WI38 (cell line): ENCODE data around the gene TXNIP.

Experiments
- H3K4me3 ChIP-seq: 2 replicates; pipeline ENCODE4 v1.5.1; 2011; ENCODE audit warnings: low read depth, mild to moderate bottlenecking, control low read depth, low read length
- TF ChIP-seq, protein P1 (sequence below): IDR thresholded peaks from 2 replicates; pipeline ENCODE4 v1.5.1; 2012; ENCODE audit warnings: low read depth, mild to moderate bottlenecking, control low read depth, low read length

TXNIP gene

DNA sequence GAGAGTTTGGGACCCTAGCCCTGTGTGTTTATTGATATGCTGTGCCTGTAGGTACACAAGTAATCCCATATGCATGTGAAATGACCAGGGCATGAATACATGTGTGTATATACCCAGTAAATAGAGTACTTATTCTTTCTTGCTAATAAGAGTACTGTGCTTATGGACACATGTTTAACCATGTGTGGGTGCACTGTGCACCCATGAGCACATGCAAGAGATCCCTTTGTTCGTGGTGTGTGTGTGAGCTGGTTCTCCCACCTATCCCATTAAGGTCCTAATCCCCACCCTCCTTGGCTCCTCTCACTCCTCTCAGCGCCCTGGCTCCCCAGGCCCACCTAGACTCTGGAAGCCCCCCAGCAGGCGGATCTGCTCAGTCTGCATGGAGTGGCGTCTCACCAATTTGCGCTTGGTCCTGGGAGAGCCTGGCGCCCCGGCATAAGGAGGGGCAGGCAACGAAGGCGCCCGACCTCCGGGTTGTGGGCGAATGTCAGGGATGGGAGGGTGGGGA lies 36.4 kb downstream of the TXNIP start:
- TF ChIP-seq, protein P1, sequence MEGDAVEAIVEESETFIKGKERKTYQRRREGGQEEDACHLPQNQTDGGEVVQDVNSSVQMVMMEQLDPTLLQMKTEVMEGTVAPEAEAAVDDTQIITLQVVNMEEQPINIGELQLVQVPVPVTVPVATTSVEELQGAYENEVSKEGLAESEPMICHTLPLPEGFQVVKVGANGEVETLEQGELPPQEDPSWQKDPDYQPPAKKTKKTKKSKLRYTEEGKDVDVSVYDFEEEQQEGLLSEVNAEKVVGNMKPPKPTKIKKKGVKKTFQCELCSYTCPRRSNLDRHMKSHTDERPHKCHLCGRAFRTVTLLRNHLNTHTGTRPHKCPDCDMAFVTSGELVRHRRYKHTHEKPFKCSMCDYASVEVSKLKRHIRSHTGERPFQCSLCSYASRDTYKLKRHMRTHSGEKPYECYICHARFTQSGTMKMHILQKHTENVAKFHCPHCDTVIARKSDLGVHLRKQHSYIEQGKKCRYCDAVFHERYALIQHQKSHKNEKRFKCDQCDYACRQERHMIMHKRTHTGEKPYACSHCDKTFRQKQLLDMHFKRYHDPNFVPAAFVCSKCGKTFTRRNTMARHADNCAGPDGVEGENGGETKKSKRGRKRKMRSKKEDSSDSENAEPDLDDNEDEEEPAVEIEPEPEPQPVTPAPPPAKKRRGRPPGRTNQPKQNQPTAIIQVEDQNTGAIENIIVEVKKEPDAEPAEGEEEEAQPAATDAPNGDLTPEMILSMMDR = no peak
- H3K4me3 ChIP-seq = peak overlapping the region; percentile 67

DNA sequence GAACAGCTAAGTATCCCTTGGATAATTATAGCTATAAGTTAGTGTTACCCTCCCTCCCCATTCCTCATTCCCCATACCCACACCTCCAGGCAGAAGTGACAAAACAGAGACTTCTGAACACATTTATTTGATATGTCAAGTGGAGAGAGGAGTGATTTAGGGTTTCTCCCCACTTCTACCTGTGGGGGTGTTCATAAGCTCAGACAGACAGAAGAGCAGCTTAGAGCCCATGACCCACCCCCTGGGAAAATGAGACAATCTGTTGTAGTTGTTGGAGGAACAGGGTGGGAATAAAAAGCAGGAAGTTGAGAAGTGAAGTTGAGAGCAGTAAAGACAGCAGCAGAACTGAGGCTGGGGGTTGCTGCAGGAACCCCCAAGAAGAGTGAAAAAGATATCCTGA lies 37.0 kb downstream of the TXNIP start:
- no peak overlapping the region for H3K4me3 ChIP-seq
- TF ChIP-seq, protein P1 = no peak

DNA sequence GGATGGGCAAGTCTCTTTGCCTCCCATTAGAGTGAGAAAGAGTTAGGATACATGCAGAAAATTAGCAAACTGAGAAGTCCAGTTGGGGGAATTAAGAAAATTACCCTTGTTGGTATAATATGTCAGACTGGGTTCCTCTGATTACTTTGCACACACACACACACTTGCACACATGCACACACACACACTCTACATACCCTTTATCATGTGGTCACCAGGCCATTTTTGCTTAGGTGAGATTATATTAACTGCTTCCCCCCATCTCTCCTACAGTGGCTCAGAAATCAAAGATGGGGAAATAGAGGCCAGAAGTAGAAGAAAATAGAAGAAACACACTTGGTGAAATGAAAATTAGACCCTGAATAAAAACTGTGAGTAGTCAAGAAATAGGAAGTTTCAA lies 37.6 kb downstream of the TXNIP start:
- TF ChIP-seq, protein P1 = no peak
- H3K4me3 ChIP-seq = no peak overlapping the region

DNA sequence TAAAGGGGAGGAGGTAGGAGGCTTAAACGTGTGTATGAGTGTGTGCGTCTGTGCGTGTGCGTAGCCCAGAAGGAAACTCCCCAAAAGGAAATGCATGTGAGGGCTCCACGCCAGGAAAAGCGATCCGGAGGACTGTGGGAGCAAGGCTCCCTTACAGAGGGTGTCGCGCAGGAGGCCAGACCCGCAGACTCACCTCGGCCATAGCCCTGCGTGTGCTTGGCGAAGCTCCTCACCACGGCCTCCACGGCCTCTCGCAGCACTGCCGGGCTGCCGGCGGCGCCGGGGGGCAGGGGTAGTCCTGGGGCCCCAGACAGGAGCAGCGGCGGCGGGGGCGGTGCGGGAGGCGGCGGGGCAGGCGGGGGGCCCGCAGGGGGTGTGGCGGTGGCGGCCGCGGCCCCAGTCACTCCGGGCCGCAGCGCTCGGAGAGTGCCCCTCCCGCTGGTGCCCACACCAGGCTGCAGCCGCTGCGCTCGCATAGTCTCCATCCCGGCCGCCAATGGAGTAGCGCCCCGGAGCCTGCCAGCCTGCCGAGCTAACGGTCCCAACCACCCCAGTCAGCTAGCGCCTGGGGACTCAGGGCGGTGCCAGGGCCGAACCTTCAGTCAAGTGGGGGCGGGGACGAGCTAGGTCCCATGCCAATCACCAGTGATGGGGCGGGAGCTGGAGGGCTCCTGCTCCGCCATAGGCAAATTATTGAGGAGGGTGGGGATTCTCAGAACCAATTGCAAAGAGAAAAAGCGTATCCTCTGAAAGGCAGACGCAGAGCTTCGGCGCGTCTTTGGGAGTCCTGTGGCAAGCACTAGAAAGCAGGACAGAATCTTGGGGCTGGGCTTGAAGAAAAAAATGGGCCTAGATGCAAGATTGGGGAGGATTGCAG lies 38.7 kb downstream of the TXNIP start, which contains the start of gene LIX1L:
Gene LIX1L (minus strand): TSS at position 575 of the 877 bp plus-strand sequence. CDS start 90 bp downstream, at position 485.
- peak within 1 kb of the TSS; percentile 80 for H3K4me3 ChIP-seq
- TF ChIP-seq, protein P1 = no peak

DNA sequence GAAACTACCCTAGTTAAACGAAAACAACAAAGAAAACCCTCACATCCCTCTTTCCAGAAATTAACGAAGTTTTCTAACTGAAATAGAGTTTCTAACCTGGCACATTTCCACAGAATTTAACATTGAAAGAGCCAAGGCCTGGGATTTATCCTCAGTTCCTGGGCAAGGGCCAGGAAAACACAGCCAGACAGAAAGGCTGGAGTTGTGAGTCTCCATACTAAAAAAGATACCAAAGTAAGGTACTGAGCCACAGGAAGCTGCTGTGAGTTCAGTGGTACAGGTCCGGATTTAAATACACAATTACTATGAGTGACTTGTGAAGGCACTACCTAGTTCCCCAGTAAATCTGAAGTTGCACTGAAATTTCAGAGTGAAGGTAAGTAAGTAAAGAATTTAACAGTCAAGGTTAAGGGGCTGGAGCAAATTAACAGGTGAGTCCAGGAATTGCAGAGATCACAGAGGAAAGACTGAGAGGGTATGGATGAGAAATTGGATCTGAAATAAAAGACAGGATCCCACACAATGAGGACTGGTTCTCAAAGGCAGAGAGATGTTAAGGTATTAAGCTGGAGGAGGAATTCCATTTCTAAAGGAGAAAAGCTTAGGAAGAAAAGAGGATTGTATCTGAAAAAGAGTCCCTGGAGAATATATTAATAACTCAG lies 39.5 kb downstream of the TXNIP start:
- H3K4me3 ChIP-seq = peak overlapping the region; percentile 80
- TF ChIP-seq, protein P1 = no peak

DNA sequence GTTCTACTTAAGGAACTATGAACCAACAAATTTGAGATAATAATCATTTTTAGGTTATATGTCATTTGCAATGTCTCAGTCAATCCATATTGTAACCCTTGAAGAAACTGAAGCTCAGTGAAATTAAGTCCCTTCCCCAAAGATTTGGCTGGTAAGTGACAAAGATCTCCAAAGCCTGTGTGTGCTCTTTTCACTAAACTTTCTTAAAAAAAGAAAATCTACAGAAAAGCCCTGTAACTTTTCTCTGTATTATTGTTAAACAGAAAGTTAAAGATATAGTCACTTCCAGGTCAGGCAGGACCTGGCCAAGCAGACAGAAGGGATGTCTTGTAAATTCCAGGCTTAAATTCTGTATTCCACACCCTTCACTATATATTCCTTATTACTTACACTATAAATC lies 40.0 kb downstream of the TXNIP start:
- TF ChIP-seq, protein P1 = no peak
- H3K4me3 ChIP-seq = peak overlapping the region; percentile 80

DNA sequence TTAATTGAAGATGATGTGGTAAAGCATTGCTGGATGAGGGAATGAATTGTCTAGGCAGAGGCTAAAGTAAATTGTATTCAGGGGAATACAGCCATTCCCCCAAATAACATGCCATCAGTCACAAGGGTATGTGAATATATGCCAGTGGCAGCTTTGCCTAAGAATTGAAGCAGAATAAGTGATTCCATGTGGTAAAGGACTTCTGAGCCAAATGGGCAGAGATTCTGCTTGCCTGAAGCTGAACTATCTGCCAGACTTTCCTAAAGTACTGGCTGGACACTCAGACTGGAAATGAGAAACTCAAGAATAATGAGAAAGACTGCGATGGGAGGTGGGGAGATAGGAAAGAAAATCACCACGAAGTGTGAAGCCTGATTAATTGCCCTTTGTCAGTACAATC lies 40.9 kb downstream of the TXNIP start:
- TF ChIP-seq, protein P1 = no peak

More for the DNA sequence above, 40.9 kb downstream of the TXNIP start:
- H3K4me3 ChIP-seq = peak overlapping the region; percentile 80
